ENCODE measurements around the gene GPSM1.

Gene GPSM1

DNA sequence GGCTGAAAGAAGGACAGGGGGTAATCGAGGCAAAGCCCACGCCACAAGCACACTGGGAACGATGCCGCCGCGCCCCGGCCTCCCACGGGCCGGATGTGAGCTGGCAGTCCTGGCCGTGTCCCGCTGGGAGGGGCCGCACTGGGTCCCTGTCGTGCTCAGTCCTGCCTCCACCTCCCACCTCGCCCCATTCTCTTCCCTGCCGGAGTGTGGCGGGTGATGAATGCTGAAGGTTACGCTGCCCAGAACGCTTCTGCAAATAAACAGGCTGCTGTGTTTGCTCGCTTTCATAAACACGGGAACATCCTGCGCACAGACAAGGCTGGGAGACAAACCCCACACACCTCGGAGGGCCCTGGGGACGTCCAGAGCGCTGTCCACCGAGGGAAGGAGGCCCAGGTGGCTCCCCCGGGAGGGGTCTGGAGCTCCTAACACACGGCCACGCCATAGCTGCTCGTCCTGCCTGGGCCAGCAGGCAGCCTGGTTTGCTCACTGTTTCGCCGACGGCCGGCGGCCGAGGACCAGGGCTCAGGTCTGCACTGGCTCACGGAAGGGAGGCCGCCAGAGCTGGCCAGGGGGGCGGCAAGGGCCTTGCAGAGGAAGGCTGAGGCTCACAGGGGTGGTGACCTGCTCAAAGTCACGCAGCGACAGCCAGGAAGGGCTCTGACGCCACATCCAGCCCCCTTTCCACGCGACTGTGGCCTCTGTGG is 33.9 kb downstream of the GPSM1 start:
- TF ChIP-seq, protein P1, sequence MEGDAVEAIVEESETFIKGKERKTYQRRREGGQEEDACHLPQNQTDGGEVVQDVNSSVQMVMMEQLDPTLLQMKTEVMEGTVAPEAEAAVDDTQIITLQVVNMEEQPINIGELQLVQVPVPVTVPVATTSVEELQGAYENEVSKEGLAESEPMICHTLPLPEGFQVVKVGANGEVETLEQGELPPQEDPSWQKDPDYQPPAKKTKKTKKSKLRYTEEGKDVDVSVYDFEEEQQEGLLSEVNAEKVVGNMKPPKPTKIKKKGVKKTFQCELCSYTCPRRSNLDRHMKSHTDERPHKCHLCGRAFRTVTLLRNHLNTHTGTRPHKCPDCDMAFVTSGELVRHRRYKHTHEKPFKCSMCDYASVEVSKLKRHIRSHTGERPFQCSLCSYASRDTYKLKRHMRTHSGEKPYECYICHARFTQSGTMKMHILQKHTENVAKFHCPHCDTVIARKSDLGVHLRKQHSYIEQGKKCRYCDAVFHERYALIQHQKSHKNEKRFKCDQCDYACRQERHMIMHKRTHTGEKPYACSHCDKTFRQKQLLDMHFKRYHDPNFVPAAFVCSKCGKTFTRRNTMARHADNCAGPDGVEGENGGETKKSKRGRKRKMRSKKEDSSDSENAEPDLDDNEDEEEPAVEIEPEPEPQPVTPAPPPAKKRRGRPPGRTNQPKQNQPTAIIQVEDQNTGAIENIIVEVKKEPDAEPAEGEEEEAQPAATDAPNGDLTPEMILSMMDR (IDR thresholded peaks at IDR 0.05; ENCODE audit: insufficient read depth, missing control alignments) = no peak
- FAIRE-seq (no peak), DNase-seq (ENCODE audit: insufficient read length, low spot score) (no peak)

GRCh38 chr9:136361754-136362449 is 34.6 kb downstream of the GPSM1 start:
- TF ChIP-seq, protein P1 (IDR thresholded peaks at IDR 0.05; ENCODE audit: insufficient read depth, missing control alignments) = no peak
- FAIRE-seq = no peak
- DNase-seq (ENCODE audit: insufficient read length, low spot score) = no peak

DNA sequence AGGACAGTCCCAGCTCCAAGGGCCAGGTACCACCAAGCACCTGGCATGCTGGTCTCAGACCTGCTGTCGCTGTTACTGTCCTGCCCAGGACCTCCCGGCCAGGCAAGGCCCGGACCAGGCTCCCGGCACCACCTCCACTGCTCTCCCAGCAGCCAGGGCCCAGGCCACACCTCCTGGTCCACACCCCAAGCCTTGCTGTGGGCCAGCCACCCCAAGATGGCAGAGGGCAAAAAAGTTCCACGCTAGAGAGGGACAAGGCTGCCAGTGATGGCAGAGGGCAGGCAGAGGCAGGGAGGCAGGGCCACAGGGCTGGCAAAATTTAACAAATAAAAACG is 35.1 kb downstream of the GPSM1 start:
- no peak for DNase-seq (ENCODE audit: insufficient read length, low spot score)
- FAIRE-seq = no peak
- TF ChIP-seq, protein P1 (IDR thresholded peaks at IDR 0.05; ENCODE audit: insufficient read depth, missing control alignments) = no peak

- TF ChIP-seq, protein P1 (IDR thresholded peaks at IDR 0.05; ENCODE audit: insufficient read depth, missing control alignments) = peak; percentile 78
- peak; percentile 97 for DNase-seq (ENCODE audit: insufficient read length, low spot score)
- no peak for FAIRE-seq
Measured at GRCh38 chr9:136363106-136363948, 36.0 kb downstream of the GPSM1 start, which contains the start of gene DNLZ. DNLZ (minus strand) TSS chr9:136363744; CDS start chr9:136363714, 30 bp downstream.

DNA sequence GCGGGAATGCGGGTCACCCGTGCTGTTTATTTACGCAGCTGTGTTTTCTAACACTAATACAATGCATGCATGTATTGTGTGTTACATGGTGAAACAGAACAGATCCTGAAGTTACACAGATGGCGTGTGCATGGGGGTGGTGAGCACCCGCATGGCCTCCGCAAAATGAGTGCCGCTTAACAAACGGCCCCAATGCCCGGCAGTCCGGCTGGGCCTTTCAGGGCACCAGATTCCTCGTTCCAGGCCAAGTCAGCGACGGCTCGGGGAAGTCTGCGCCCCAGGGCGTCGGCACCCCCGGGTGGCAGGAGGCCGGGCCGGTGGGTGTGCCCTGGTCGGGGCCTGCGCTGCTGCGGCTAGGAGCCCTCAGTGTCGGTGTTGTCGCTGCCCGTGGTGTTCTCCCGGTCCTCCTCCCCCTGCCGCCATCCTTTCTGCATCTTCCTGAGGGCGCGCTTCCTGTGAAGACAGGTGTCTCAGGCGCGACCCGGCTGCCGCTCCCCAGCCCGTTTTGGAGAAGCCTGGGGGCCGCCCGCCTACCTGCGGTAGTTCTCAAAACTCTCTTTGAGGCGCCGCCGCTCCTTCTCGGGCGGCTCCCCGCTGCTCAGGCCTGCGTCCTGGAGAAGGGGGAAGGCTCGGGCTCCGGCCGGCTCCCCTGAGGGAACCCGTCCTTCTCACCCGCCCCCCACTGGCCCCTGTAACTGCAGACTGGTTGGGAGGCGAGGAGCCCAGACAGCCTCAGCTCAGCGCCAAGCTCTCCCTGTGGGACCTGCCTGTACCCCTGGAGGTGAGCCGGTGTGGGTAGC is 36.8 kb downstream of the GPSM1 start:
- DNase-seq (ENCODE audit: insufficient read length, low spot score) (no peak), FAIRE-seq (no peak)
- TF ChIP-seq, protein P1 (IDR thresholded peaks at IDR 0.05; ENCODE audit: insufficient read depth, missing control alignments) = no peak

DNA sequence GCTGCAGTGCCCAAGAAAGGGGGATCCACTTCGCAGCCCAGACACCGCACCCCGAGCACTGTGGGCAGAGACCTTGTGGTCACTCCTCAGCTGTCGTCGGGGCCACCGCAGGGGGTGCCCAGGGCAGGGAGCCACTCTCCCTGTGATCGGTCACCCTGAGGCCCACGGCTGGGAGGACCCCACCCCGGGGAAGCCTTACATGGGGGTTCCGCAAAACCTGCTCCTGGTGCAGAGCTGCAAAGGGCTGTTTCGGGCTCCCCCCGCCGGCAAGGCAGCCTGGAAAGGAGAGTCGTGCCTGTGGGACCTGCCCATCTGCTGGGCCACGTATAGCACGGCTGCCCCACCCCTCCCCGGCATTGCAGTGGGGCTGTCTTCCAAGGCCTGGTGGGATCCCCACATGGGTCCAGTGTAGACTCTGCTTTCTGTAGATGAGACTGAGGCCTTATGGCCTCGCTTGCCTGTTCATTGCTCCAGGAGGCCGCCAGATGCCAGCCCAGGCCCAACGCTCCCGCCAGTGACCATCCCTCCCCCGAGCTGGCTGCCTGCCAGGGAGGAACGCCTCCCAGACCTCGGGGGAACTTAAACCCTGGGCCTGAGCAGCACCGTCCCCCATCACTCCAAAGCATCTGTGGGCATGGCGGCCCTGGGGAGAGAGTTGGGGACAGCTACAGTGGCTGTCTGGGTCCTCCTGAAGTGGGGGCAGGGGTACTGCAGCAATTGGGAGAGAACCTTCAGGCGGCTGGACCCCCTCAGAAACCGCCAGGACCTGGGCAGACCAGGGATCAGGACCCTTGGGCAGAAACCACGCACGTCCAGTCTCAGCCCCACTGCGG is 37.8 kb downstream of the GPSM1 start:
- DNase-seq (ENCODE audit: insufficient read length, low spot score) (no peak), FAIRE-seq (no peak)
- TF ChIP-seq, protein P1 (IDR thresholded peaks at IDR 0.05; ENCODE audit: insufficient read depth, missing control alignments) = no peak
